Measurements from ENCODE around the gene COPS2. TPM values are rescaled to one million over a fixed set of nuclear protein-coding genes. Genes with fewer than 3 reads are reported as not detected.
A peak's percentile ranks its signal among the peaks of the same experiment; 100 is the strongest.

The COPS2 gene
- total RNA-seq, result 40.7 TPM

GRCh38 chr15:49155110-49155833 lies at the start of gene COPS2:
Gene COPS2 (minus strand): TSS chr15:49155599. CDS start chr15:49155578, 21 bp downstream.
- H3K9ac ChIP-seq (ENCODE audit: low read depth in 1 of 3, low read length in 3 of 3), result peak within 1 kb of the TSS; percentile 96 to 98 (median 97)
- H3K9me3 ChIP-seq (ENCODE audit: control insufficient read depth in 3 of 3, low read length in 3 of 3), result no peaks in the 10 kb centered on the region
- no peaks in the 10 kb centered on the region for H3K36me3 ChIP-seq (ENCODE audit: control insufficient read depth in 3 of 3, insufficient read depth in 3 of 3, low read length in 3 of 3)
- H3K4me3 ChIP-seq (ENCODE audit: low read length in 3 of 3), result peak within 1 kb of the TSS; percentile 80 to 100 (median 94)
- H3K27me3 ChIP-seq (ENCODE audit: control insufficient read depth in 3 of 3, insufficient read depth in 3 of 3, low read length in 3 of 3), result no peaks in the 10 kb centered on the region
- H3K4me1 ChIP-seq (ENCODE audit: control insufficient read depth in 3 of 3, insufficient read depth in 3 of 3, low read length in 3 of 3), result peaks cover 6 to 23% (median 19%) of the 10 kb centered on the region in 3 donors
- H3K27ac ChIP-seq (ENCODE audit: low read depth, low read length), result peak within 1 kb of the TSS; percentile 93

- H3K9me3 ChIP-seq (ENCODE audit: control insufficient read depth in 3 of 3, low read length in 3 of 3), result no peaks in the 10 kb centered on the region
- no peak overlapping the region for H3K27ac ChIP-seq (ENCODE audit: low read depth, low read length)
- H3K4me3 ChIP-seq (ENCODE audit: low read length in 3 of 3), result no peak overlapping the region
- H3K27me3 ChIP-seq (ENCODE audit: control insufficient read depth in 3 of 3, insufficient read depth in 3 of 3, low read length in 3 of 3), result no peaks in the 10 kb centered on the region
- H3K36me3 ChIP-seq (ENCODE audit: control insufficient read depth in 3 of 3, insufficient read depth in 3 of 3, low read length in 3 of 3), result peaks cover 0 to 6% (median 0%) of the 10 kb centered on the region in 3 donors
- no peak overlapping the region for H3K9ac ChIP-seq (ENCODE audit: low read depth in 1 of 3, low read length in 3 of 3)
- peaks cover 2 to 6% (median 5%) of the 10 kb centered on the region in 3 donors for H3K4me1 ChIP-seq (ENCODE audit: control insufficient read depth in 3 of 3, insufficient read depth in 3 of 3, low read length in 3 of 3)
Observed at GRCh38 chr15:49200347-49200746, 44.9 kb upstream of the COPS2 start.

- Histone ChIP-seq H3K9ac (ENCODE audit: low read depth in 1 of 3, low read length in 3 of 3) (no peak overlapping the region), H3K27me3 (ENCODE audit: control insufficient read depth in 3 of 3, insufficient read depth in 3 of 3, low read length in 3 of 3) (no peaks in the 10 kb centered on the region), H3K36me3 (ENCODE audit: control insufficient read depth in 3 of 3, insufficient read depth in 3 of 3, low read length in 3 of 3) (peaks cover 0 to 6% (median 0%) of the 10 kb centered on the region in 3 donors), H3K9me3 (ENCODE audit: control insufficient read depth in 3 of 3, low read length in 3 of 3) (no peaks in the 10 kb centered on the region), H3K4me3 (ENCODE audit: low read length in 3 of 3) (no peak overlapping the region), H3K4me1 (ENCODE audit: control insufficient read depth in 3 of 3, insufficient read depth in 3 of 3, low read length in 3 of 3) (peaks cover 2 to 6% (median 5%) of the 10 kb centered on the region in 3 donors), H3K27ac (ENCODE audit: low read depth, low read length) (no peak overlapping the region)
Observed at GRCh38 chr15:49199666-49200065, 44.3 kb upstream of the COPS2 start.

GRCh38 chr15:49196856-49197255 lies 41.5 kb upstream of the COPS2 start:
- Histone ChIP-seq H3K4me1 (ENCODE audit: control insufficient read depth in 3 of 3, insufficient read depth in 3 of 3, low read length in 3 of 3) (peaks cover 2 to 6% (median 5%) of the 10 kb centered on the region in 3 donors), H3K9me3 (ENCODE audit: control insufficient read depth in 3 of 3, low read length in 3 of 3) (no peaks in the 10 kb centered on the region), H3K9ac (ENCODE audit: low read depth in 1 of 3, low read length in 3 of 3) (no peak overlapping the region), H3K36me3 (ENCODE audit: control insufficient read depth in 3 of 3, insufficient read depth in 3 of 3, low read length in 3 of 3) (peaks cover 0 to 2% (median 0%) of the 10 kb centered on the region in 3 donors), H3K27me3 (ENCODE audit: control insufficient read depth in 3 of 3, insufficient read depth in 3 of 3, low read length in 3 of 3) (no peaks in the 10 kb centered on the region), H3K4me3 (ENCODE audit: low read length in 3 of 3) (no peak overlapping the region), H3K27ac (ENCODE audit: low read depth, low read length) (no peak overlapping the region)

- H3K4me3 ChIP-seq (ENCODE audit: low read length in 3 of 3), result no peak overlapping the region
- no peaks in the 10 kb centered on the region for H3K36me3 ChIP-seq (ENCODE audit: control insufficient read depth in 3 of 3, insufficient read depth in 3 of 3, low read length in 3 of 3)
- no peaks in the 10 kb centered on the region for H3K4me1 ChIP-seq (ENCODE audit: control insufficient read depth in 3 of 3, insufficient read depth in 3 of 3, low read length in 3 of 3)
- no peaks in the 10 kb centered on the region for H3K9me3 ChIP-seq (ENCODE audit: control insufficient read depth in 3 of 3, low read length in 3 of 3)
- no peak overlapping the region for H3K27ac ChIP-seq (ENCODE audit: low read depth, low read length)
- H3K27me3 ChIP-seq (ENCODE audit: control insufficient read depth in 3 of 3, insufficient read depth in 3 of 3, low read length in 3 of 3), result no peaks in the 10 kb centered on the region
- H3K9ac ChIP-seq (ENCODE audit: low read depth in 1 of 3, low read length in 3 of 3), result no peak overlapping the region
Observed at GRCh38 chr15:49191892-49192291, 36.5 kb upstream of the COPS2 start.

- Histone ChIP-seq H3K4me3 (ENCODE audit: low read length in 3 of 3) (no peak overlapping the region), H3K27me3 (ENCODE audit: control insufficient read depth in 3 of 3, insufficient read depth in 3 of 3, low read length in 3 of 3) (no peaks in the 10 kb centered on the region), H3K27ac (ENCODE audit: low read depth, low read length) (no peak overlapping the region), H3K36me3 (ENCODE audit: control insufficient read depth in 3 of 3, insufficient read depth in 3 of 3, low read length in 3 of 3) (no peaks in the 10 kb centered on the region), H3K9me3 (ENCODE audit: control insufficient read depth in 3 of 3, low read length in 3 of 3) (no peaks in the 10 kb centered on the region), H3K9ac (ENCODE audit: low read depth in 1 of 3, low read length in 3 of 3) (no peak overlapping the region), H3K4me1 (ENCODE audit: control insufficient read depth in 3 of 3, insufficient read depth in 3 of 3, low read length in 3 of 3) (no peaks in the 10 kb centered on the region)
Observed at GRCh38 chr15:49190586-49190985, 35.2 kb upstream of the COPS2 start.

GRCh38 chr15:49189631-49190030 lies 34.2 kb upstream of the COPS2 start:
- H3K9me3 ChIP-seq (ENCODE audit: control insufficient read depth in 3 of 3, low read length in 3 of 3), result no peaks in the 10 kb centered on the region
- no peaks in the 10 kb centered on the region for H3K36me3 ChIP-seq (ENCODE audit: control insufficient read depth in 3 of 3, insufficient read depth in 3 of 3, low read length in 3 of 3)
- H3K4me1 ChIP-seq (ENCODE audit: control insufficient read depth in 3 of 3, insufficient read depth in 3 of 3, low read length in 3 of 3), result no peaks in the 10 kb centered on the region
- no peak overlapping the region for H3K27ac ChIP-seq (ENCODE audit: low read depth, low read length)
- H3K4me3 ChIP-seq (ENCODE audit: low read length in 3 of 3), result no peak overlapping the region
- no peak overlapping the region for H3K9ac ChIP-seq (ENCODE audit: low read depth in 1 of 3, low read length in 3 of 3)
- no peaks in the 10 kb centered on the region for H3K27me3 ChIP-seq (ENCODE audit: control insufficient read depth in 3 of 3, insufficient read depth in 3 of 3, low read length in 3 of 3)

GRCh38 chr15:49188933-49189332 lies 33.5 kb upstream of the COPS2 start:
- no peaks in the 10 kb centered on the region for H3K9me3 ChIP-seq (ENCODE audit: control insufficient read depth in 3 of 3, low read length in 3 of 3)
- no peaks in the 10 kb centered on the region for H3K36me3 ChIP-seq (ENCODE audit: control insufficient read depth in 3 of 3, insufficient read depth in 3 of 3, low read length in 3 of 3)
- H3K27ac ChIP-seq (ENCODE audit: low read depth, low read length), result no peak overlapping the region
- H3K9ac ChIP-seq (ENCODE audit: low read depth in 1 of 3, low read length in 3 of 3), result no peak overlapping the region
- H3K4me1 ChIP-seq (ENCODE audit: control insufficient read depth in 3 of 3, insufficient read depth in 3 of 3, low read length in 3 of 3), result no peaks in the 10 kb centered on the region
- no peaks in the 10 kb centered on the region for H3K27me3 ChIP-seq (ENCODE audit: control insufficient read depth in 3 of 3, insufficient read depth in 3 of 3, low read length in 3 of 3)
- H3K4me3 ChIP-seq (ENCODE audit: low read length in 3 of 3), result no peak overlapping the region

- Histone ChIP-seq H3K9me3 (ENCODE audit: control insufficient read depth in 3 of 3, low read length in 3 of 3) (no peaks in the 10 kb centered on the region), H3K9ac (ENCODE audit: low read depth in 1 of 3, low read length in 3 of 3) (no peak overlapping the region), H3K27ac (ENCODE audit: low read depth, low read length) (no peak overlapping the region), H3K4me3 (ENCODE audit: low read length in 3 of 3) (no peak overlapping the region), H3K27me3 (ENCODE audit: control insufficient read depth in 3 of 3, insufficient read depth in 3 of 3, low read length in 3 of 3) (no peaks in the 10 kb centered on the region), H3K36me3 (ENCODE audit: control insufficient read depth in 3 of 3, insufficient read depth in 3 of 3, low read length in 3 of 3) (no peaks in the 10 kb centered on the region), H3K4me1 (ENCODE audit: control insufficient read depth in 3 of 3, insufficient read depth in 3 of 3, low read length in 3 of 3) (no peaks in the 10 kb centered on the region)
Observed at GRCh38 chr15:49187549-49188245, 32.3 kb upstream of the COPS2 start.

GRCh38 chr15:49185473-49185872 lies 30.1 kb upstream of the COPS2 start:
- no peak overlapping the region for H3K27ac ChIP-seq (ENCODE audit: low read depth, low read length)
- no peak overlapping the region for H3K9ac ChIP-seq (ENCODE audit: low read depth in 1 of 3, low read length in 3 of 3)
- no peak overlapping the region for H3K4me3 ChIP-seq (ENCODE audit: low read length in 3 of 3)
- H3K27me3 ChIP-seq (ENCODE audit: control insufficient read depth in 3 of 3, insufficient read depth in 3 of 3, low read length in 3 of 3), result no peaks in the 10 kb centered on the region
- H3K4me1 ChIP-seq (ENCODE audit: control insufficient read depth in 3 of 3, insufficient read depth in 3 of 3, low read length in 3 of 3), result no peaks in the 10 kb centered on the region
- H3K9me3 ChIP-seq (ENCODE audit: control insufficient read depth in 3 of 3, low read length in 3 of 3), result no peaks in the 10 kb centered on the region
- no peaks in the 10 kb centered on the region for H3K36me3 ChIP-seq (ENCODE audit: control insufficient read depth in 3 of 3, insufficient read depth in 3 of 3, low read length in 3 of 3)
